OCI-M2 (cell line): ENCODE data around the gene NTM.

Experiments used
- DNase-seq: peaks from one replicate; lab custom pipeline; 2025; ENCODE audit not compliant: unreplicated experiment; lab: John Stamatoyannopoulos, UW

NTM gene

GRCh38 chr11:132084433-132084832, 714.0 kb downstream of the NTM start:
- no peak for DNase-seq

DNA sequence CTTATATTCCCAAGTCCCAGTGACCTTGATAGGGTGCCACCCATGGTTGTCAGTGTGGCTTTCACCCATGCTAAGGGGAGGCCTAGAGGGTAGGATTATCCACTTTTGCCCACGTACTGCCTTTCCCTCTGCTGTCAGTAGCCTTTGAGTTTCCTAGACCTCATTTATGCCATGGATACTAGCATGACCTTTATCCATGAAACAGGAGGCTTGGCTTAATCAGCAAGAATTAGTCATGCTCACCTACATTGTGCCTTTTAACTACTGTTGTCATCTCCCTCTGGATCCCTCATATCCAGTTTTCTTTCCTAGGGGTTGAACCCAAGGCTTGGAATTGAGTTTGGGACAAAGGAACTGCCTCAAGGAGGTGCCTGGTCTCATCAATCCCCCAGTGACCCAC, 716.7 kb downstream of the NTM start:
- no peak for DNase-seq

- no peak for DNase-seq
Measured at GRCh38 chr11:132088551-132088950, 718.1 kb downstream of the NTM start.

- no peak for DNase-seq
Measured at GRCh38 chr11:132093536-132094259, 723.3 kb downstream of the NTM start.

DNA sequence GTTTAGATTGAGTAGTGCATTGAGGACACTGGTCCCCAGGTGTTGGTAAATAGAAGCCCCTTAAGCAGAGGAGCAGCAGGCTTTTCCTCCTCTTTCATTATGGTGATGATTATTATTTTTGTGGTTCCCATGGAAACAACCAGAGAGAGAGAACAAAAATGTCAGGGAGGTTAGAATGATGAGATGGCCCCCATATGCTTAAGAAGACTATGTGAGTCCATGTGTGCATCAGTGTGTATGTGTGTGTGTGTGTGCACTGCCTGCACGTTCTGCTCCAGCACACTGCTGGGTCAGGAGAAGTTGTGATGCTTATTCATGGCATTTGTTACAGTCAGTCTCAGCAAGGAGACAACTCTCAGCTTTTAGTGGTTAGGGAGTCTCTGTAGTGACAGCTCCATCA, 724.2 kb downstream of the NTM start:
- DNase-seq: no peak

DNA sequence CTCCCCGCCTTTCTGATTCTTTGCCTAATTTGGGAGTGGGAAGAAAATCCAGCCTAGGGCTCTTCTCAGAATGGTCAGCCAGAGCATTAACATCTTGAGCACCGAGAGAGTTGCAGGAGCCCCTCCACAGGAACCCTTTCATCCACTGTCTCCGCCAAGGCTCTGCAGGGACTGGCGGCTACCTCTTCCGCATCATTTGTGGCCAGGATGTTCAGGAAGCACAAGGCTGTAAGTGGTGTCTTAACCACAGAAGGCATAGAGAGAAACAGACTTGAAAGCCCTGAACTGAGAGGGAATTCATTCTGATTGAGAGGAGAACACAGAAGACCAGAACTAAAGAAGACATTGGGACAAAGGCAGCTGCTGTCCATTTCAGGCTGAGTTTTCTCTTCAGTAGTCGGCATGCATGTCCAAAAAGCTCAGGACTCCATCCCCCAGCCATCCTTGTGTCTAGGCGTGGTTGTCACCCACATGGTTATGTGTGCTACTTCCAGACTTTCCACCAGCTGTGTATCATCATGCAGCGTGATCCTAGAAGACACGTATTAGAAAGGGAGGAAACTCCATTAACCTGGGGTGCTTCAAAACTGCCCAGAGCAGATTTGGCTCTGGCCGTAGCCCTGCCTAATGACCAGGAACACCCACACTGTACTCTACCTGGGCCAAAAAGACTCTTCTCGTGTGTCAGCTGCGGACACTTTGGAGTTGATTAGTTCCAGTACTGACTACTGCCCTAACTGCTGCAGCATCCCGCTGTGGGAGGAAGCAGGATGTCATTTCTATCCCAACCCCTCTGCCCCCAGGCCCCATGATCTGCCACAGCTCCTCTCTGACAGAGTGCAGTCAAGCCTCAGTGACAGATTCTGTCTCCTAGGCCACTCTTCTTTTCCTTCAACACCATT, 725.1 kb downstream of the NTM start:
- no peak for DNase-seq

DNA sequence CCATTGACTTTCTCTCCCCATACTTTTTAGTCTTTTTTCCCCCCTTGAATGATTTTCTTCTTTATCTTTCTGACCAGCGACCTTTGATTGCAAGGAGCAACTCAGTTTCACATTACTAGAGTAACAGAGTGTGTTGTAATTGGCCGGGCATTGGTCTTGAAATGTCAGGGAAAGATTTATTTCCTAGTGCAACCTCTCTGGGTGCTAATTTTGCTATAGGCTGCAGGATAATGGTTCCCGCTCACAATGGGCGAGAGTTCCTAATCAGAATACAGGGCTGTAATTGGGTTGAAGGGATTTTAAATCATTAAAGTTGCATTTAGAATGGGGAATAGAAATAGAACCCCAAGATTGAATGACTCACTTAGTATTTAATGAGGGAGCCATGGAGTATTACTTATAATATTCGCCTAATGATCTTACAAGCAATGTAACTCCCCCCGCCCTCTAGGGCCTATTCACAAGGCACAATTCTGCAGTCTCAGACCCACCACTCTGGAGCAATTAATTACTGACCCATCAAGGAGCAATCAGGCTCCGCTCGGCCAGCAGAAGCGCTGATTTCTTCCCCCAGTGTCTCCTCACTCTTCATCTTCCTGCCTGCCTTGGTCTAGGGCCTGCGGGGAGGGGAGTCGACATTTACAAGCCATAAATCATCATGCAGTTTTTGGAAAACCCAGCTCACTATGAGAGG, 725.9 kb downstream of the NTM start:
- DNase-seq: no peak

DNA sequence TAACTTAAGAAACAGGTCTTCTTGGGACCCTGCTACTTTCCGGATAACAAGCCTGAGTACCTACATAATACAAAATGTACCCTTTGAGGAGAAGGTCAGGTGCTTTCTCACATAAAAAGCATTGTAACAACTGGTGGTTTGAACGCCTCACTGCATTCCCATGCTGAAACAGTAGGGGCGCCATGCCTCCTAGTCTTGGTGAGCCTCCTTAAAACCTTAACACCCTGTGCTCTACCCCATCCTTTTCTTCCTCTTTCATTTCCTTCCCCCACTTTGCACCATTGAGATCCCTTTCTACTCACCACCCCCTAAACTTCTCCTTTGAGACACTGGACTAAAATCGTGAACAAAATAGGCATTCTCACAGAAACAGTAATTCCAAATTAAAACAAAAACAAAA, 729.3 kb downstream of the NTM start:
- no peak for DNase-seq

DNA sequence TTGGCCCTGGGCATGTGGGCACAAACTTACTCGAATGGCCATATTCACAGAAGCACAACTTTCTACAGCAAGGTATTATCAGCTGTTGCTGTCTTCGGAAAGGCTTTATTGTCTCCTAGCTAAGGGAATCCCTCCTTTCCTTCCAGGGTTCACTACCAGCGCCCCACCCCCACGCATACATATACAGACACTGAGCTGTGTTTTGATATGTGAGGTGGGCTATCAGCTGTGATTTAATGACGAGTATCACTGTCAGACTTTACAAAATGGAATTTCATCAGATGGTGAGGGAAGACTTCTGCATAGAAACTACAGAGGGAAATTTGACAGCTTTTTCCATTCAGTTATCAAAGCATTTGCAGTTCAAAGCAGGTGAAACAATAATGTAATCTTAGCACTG, 730.2 kb downstream of the NTM start:
- no peak for DNase-seq

DNA sequence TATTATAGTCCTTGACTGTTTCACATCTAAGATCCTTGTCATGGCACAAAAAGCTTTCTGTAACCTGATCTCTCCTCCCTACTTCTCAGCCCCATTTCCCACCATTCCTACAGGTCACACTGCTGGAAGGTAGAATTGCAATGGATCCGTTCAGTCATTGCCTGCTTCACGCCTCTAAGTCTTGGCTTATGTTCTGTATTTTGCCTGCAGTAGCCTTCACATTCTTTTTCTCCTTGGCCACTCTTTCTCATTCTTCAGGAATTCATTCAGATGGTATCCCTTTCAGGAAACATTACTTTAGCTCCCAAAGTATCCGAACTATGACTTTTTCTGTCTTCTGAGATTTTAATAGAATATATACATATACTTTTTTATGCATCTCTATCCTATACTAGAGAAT, 731.5 kb downstream of the NTM start:
- DNase-seq: no peak

- no peak for DNase-seq
Measured at GRCh38 chr11:132103021-132103420, 732.6 kb downstream of the NTM start.

DNA sequence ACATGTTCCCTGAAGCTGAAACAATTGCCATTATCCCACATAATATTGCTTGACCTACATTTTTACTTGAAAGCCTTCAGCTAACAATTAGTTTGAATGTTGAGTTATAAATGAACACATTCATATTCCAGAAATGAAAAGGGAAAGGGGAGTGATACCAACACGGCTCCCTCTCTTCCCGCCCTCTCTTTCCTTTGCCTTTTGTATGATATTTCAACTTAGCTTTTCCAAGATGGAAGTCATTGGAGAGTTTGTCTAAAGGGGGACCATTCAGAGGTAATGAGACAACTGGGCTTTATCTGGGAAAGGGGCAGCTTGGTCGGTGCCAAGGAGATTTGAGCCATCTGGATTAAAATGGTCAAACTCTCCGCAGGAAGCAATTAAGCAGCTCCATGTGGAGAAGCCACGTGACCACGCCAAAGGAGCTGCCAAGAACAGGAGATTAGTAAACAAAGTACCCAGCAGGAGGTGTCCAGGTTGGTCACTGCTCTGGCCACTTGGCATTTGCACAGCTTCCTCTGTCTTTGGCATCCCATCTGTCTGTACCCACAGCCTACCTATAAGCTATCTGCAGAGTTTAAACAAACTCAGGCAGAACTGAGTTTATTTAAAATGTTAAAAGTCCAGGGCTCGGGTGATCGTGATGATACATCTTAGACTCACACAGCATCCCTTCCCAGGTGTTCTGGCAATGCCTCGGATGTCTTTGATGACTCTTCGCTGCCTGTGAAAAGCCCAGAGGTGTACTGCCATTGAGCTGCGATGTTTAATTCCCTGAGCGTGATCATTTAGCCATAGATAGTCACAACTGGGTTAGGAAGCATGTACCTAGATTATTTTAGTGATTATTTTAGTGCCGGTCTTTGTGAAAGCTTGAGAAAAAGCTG, 735.9 kb downstream of the NTM start:
- DNase-seq: no peak

DNA sequence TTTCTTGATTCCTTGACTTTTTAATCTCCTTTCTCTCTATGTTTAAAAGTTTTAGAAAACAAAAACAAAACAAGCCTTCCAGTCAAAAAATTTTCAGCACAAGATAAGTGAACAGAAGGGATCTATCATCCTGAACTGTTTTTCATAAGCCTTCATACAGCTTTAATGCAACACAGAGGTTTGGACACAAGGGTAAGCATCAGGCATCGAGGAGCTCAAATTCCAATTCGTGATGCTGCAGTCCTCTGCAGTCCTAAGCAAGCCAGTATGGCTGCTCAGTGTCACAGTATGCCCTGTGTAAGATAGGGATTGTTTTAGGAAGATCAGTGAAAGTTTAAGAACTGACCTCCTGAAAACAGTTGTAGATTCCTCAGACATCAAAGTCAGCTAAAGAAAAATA, 740.9 kb downstream of the NTM start:
- no peak for DNase-seq

- no peak for DNase-seq
Measured at GRCh38 chr11:132111838-132112237, 741.4 kb downstream of the NTM start.

DNA sequence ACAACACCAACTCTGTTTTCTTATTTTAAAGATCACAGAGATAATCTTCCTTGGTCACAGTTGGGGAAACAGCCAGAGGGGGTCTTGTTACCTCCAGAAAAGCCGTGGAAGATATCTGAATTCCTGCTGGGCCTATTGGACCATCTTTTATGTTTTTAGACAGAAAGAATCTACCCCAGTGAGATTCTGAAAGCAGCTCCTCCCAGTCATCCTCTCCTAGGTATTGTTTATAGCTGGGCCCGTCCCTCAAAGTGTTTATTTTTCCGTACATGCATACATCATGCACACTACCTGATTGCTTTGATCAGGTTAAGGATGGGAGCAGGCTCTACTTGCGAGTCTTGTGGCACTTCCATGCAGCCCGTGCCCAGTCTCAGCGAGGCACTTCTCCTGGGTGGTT, 742.4 kb downstream of the NTM start:
- DNase-seq: no peak

- no peak for DNase-seq
Measured at GRCh38 chr11:132114185-132114584, 743.8 kb downstream of the NTM start.

DNA sequence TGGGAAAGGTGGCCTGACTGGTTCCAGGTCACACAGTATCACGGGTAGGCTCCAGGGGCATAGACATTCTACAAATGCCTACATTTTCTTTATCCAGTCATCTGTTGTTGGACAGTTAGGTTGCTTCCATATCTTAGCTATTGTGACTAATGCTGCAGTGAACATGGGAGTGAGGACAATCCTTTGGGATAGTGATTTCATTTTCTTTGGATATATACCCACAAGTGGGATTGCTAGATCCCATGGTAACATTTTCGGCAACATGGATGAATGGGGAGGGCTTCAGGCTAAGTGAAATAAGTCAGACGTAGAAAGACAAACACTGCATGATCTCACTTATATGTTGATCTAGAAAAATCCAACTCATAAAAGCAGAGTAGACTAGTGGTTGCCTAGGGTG, 744.3 kb downstream of the NTM start:
- no peak for DNase-seq

GRCh38 chr11:132115454-132115853, 745.0 kb downstream of the NTM start:
- no peak for DNase-seq

DNA sequence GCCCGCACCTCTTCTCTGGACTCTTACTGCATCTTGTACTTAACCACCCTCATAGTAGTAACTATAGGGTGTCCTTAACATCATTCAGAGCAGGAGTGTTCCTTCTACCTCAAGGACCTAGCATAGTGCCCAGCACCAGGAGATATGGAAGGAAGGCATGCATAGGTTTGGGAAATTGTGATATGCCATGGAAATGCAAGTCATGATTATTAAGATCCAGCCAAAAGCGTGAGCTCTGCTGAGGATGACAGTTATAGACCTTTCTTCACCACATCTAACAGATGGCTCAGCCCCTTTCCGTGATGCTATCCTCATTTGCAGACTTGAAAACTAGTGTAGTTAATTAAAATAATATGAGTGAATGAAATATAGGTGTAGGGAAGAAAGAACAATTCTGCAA, 746.1 kb downstream of the NTM start:
- DNase-seq: no peak

DNA sequence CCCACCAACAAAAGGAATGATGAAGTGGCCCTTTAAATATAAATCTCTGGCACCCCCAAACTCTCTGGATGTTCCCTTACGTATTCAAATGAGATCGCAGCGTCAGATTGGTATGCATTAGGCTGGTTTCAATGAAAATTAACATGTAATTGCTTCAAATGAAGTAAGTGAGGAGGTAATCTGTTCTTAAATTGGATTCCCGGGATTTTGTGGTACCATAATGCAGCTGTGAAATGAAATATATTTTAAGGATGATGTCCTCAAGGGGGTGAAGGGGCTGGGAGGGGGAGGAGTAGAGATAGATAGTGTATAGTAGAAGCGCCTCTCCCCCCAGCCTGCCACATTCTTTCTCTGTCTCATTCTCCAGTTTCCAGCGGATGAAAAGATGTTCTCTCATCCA, 748.2 kb downstream of the NTM start:
- no peak for DNase-seq

DNA sequence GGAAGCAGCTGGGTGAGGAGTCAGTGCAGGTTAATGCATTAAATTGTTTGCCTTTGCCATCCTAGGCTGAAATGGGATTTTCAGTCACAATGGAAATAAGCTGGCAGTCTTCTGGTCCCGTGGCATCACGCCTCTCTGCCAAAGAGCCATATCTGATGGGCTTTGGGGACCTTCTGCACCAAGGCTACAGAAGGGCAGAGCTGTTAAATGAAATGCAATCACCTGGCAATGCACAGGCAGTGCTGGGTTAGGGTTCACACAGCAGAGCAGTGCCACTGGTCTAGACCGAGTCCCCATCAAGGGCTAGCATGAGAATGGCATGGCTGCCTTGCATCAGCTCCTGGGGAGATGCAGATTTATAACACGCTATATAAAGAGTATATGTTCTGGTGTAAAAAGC, 749.2 kb downstream of the NTM start:
- no peak for DNase-seq
